Natural killer cell (primary cell): Measurements from ENCODE around the gene OPN1MW3. TPM values are rescaled to one million over a fixed set of nuclear protein-coding genes. Genes with fewer than 3 reads are reported as not detected.

Experiments
- ATAC-seq, 3 donors: fragments of 150-1000 bp in 2 of 3; fragments of 200-7000 bp in 1 of 3; cut with Tn5 transposase; 1 replicate in 1 of 3; 2 replicates in 2 of 3; pipeline ENCODE4 v1.10.0; 2021; ENCODE audit warnings: mild to moderate bottlenecking in 2 of 3, moderate library complexity in 2 of 3
- DNase-seq, 2 donors: peaks; one replicate each; pipeline versions ENCODE4 v3.0.0 to v3.0.0-alpha.2; 2013 to 2021; ENCODE audit warnings: mixed read lengths in 1 of 2
- H3K27ac ChIP-seq: one replicate; pipeline ENCODE4 v1.5.1; 2013; ENCODE audit warnings: mild to moderate bottlenecking, low read length
- H3K27me3 ChIP-seq: one replicate; pipeline ENCODE4 v1.6.1; 2013; ENCODE audit warnings: low read length; ENCODE audit not compliant: control insufficient read depth, insufficient read depth
- H3K36me3 ChIP-seq: one replicate; pipeline ENCODE4 v1.6.1; 2013; ENCODE audit warnings: low read length; ENCODE audit not compliant: control insufficient read depth, insufficient read depth
- H3K4me1 ChIP-seq: one replicate; pipeline ENCODE4 v1.6.1; 2013; ENCODE audit warnings: low read length; ENCODE audit not compliant: control insufficient read depth, insufficient read depth
- H3K4me3 ChIP-seq: one replicate; pipeline ENCODE4 v1.5.1; 2013; ENCODE audit warnings: low read length
- H3K9me3 ChIP-seq: one replicate; pipeline ENCODE4 v1.6.1; 2013; ENCODE audit warnings: low read length; ENCODE audit not compliant: control insufficient read depth, insufficient read depth
- H3K27ac Mint-ChIP-seq, 2 donors: one replicate each; pipeline ENCODE4 v1.8.0; 2022; ENCODE audit warnings: mild to moderate bottlenecking in 2 of 2, mixed read lengths in 2 of 2, moderate library complexity in 1 of 2
- H3K27me3 Mint-ChIP-seq, 2 donors: one replicate each; pipeline ENCODE4 v1.8.0; 2022; ENCODE audit warnings: low read depth in 2 of 2, mixed read lengths in 2 of 2
- H3K36me3 Mint-ChIP-seq: one replicate; pipeline ENCODE4 v1.8.0; 2022; ENCODE audit warnings: mixed read lengths
- H3K4me1 Mint-ChIP-seq, 2 donors: one replicate each; pipeline ENCODE4 v1.8.0; 2022; ENCODE audit warnings: mixed read lengths in 2 of 2
- H3K4me3 Mint-ChIP-seq: one replicate; pipeline ENCODE4 v1.8.0; 2022; ENCODE audit warnings: mild to moderate bottlenecking, moderate library complexity, mixed read lengths
- H3K9me3 Mint-ChIP-seq, 2 donors: one replicate each; pipeline ENCODE4 v1.8.0; 2022; ENCODE audit warnings: mixed read lengths in 2 of 2
- WGBS: methylation state at CpG from one replicate; pipeline ENCODE4 v1.1.7; 2013; ENCODE audit warnings: missing lambda C conversion rate; ENCODE audit not compliant: insufficient coverage; 5-methylcytosine and 5-hydroxymethylcytosine counted together
- intact Hi-C: fragments of 100-400 bp; cut with micrococcal nuclease; formaldehyde crosslinking; loops from one replicate; pipeline ENCODE4 v1.14.2; 2022
- total RNA-seq, 4 donors: library from RNA; stranded (reverse); fragments of 120-200 nt in 1 of 4; gene quantifications; one replicate each; pipeline versions ENCODE4 v1.2.3 to v1.2.4, GENCODE V29; 2013 to 2022
- TF ChIP-seq, protein P1 (sequence below): fragments of 200-600 bp; IDR thresholded peaks from one replicate; pipeline ENCODE4 v1.8.0; 2022; ENCODE audit warnings: antibody characterized with exemption

The OPN1MW3 gene
- total RNA-seq, 3 donors from 2014 or later (not counting 1 experiment from before 2014, with no cell fraction given) = not detected

DNA sequence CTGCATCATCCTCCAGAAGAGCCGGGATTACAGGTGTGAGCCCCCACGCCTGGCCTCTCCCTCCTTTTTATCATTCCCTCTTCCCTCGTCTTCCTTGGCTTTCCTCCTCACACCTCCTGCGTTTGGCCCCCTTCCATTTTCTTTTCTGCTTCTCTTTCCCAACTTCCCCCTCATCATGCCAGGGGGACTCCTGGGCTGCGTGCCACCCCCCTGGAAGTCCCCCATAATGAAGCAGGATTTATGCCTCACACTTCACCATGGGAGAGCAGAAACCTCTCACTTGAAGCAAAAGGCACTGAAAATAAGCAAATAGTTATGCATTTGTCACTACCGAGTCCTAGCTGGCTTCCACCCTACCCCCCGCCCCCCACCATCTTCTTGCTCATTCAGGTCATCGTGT is 46.1 kb downstream of the OPN1MW3 start:
- DNase-seq (no peak), ATAC-seq (no peak)
- Histone ChIP-seq H3K27ac (no peak overlapping the region), H3K4me3 (no peak overlapping the region), H3K4me1 (peaks cover 30% of the 10 kb centered on the region), H3K27me3 (no peaks in the 10 kb centered on the region), H3K9me3 (no peaks in the 10 kb centered on the region), H3K36me3 (no peaks in the 10 kb centered on the region)
- Mint-ChIP-seq H3K4me3 (no peak overlapping the region), H3K27ac (no peak overlapping the region), H3K9me3 (peaks cover 0 to 2% of the 10 kb centered on the region in 2 donors), H3K27me3 (no peaks in the 10 kb centered on the region), H3K4me1 (peaks cover 19 to 26% of the 10 kb centered on the region in 2 donors), H3K36me3 (no peaks in the 10 kb centered on the region)
- intact Hi-C loops = no loop called here
- 93% methylated on average over 8 of the region's 8 CpGs for WGBS
- TF ChIP-seq, protein P1, sequence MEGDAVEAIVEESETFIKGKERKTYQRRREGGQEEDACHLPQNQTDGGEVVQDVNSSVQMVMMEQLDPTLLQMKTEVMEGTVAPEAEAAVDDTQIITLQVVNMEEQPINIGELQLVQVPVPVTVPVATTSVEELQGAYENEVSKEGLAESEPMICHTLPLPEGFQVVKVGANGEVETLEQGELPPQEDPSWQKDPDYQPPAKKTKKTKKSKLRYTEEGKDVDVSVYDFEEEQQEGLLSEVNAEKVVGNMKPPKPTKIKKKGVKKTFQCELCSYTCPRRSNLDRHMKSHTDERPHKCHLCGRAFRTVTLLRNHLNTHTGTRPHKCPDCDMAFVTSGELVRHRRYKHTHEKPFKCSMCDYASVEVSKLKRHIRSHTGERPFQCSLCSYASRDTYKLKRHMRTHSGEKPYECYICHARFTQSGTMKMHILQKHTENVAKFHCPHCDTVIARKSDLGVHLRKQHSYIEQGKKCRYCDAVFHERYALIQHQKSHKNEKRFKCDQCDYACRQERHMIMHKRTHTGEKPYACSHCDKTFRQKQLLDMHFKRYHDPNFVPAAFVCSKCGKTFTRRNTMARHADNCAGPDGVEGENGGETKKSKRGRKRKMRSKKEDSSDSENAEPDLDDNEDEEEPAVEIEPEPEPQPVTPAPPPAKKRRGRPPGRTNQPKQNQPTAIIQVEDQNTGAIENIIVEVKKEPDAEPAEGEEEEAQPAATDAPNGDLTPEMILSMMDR = no peak

- Mint-ChIP-seq H3K4me1 (peaks cover 23 to 33% of the 10 kb centered on the region in 2 donors), H3K9me3 (peaks cover 0 to 2% of the 10 kb centered on the region in 2 donors), H3K4me3 (no peak overlapping the region), H3K27me3 (no peaks in the 10 kb centered on the region), H3K27ac (peak overlapping the region in 1 of 2 donors; percentile 78), H3K36me3 (no peaks in the 10 kb centered on the region)
- TF ChIP-seq, protein P1 = no peak
- Histone ChIP-seq H3K9me3 (no peaks in the 10 kb centered on the region), H3K4me1 (peaks cover 41% of the 10 kb centered on the region), H3K36me3 (no peaks in the 10 kb centered on the region), H3K27me3 (no peaks in the 10 kb centered on the region), H3K4me3 (no peak overlapping the region), H3K27ac (no peak overlapping the region)
- WGBS = 89% methylated on average over 9 of the region's 10 CpGs
- intact Hi-C loops = no loop called here
- ATAC-seq (no peak), DNase-seq (no peak)
These were observed 47.5 kb downstream of the OPN1MW3 start for GRCh38 chrX:154304846-154305245.

- no peak for DNase-seq
- intact Hi-C loops = no loop called here
- peak overlapping the region; percentile 77 for H3K4me3 Mint-ChIP-seq
These were observed 48.3 kb downstream of the OPN1MW3 start for GRCh38 chrX:154305541-154306205.

More at GRCh38 chrX:154305541-154306205, 48.3 kb downstream of the OPN1MW3 start:
- TF ChIP-seq, protein P1 = no peak
- WGBS = 80% methylated on average over 10 of the region's 11 CpGs
- H3K4me1 Mint-ChIP-seq = peaks cover 23 to 33% of the 10 kb centered on the region in 2 donors
- H3K9me3 Mint-ChIP-seq = peaks cover 0 to 2% of the 10 kb centered on the region in 2 donors
- H3K4me3 ChIP-seq = no peak overlapping the region
- H3K27ac Mint-ChIP-seq = peak overlapping the region; percentile 77 to 78
- H3K27me3 Mint-ChIP-seq = no peaks in the 10 kb centered on the region
- H3K9me3 ChIP-seq = no peaks in the 10 kb centered on the region
- H3K27me3 ChIP-seq = no peaks in the 10 kb centered on the region
- H3K36me3 ChIP-seq = no peaks in the 10 kb centered on the region
- no peaks in the 10 kb centered on the region for H3K36me3 Mint-ChIP-seq
- peaks cover 42% of the 10 kb centered on the region for H3K4me1 ChIP-seq
- ATAC-seq = no peak
- no peak overlapping the region for H3K27ac ChIP-seq
